Muscle layer of duodenum (tissue), 2 donors: Measurements from ENCODE around the gene MLNR.

Source experiments
- H3K27ac ChIP-seq: one replicate; pipeline ENCODE4 v1.7.0; 2013; ENCODE audit warnings: mild to moderate bottlenecking, low read length
- H3K27me3 ChIP-seq: one replicate; pipeline ENCODE4 v1.7.0; 2013; ENCODE audit warnings: low read depth, mild to moderate bottlenecking, control low read depth, low read length
- H3K36me3 ChIP-seq, 2 donors: one replicate each; pipeline ENCODE4 v1.7.0; 2013; ENCODE audit warnings: low read length in 2 of 2, control low read depth in 1 of 2, mild to moderate bottlenecking in 1 of 2; ENCODE audit not compliant: insufficient read depth in 2 of 2, control insufficient read depth in 1 of 2
- H3K4me1 ChIP-seq, 2 donors: one replicate each; pipeline ENCODE4 v1.7.0; 2013; ENCODE audit warnings: low read length in 2 of 2, mild to moderate bottlenecking in 2 of 2, control low read depth in 1 of 2, moderate library complexity in 1 of 2; ENCODE audit not compliant: insufficient read depth in 2 of 2, control insufficient read depth in 1 of 2
- H3K4me3 ChIP-seq, 2 donors: one replicate each; pipeline ENCODE4 v1.7.0; 2013; ENCODE audit warnings: low read length in 2 of 2, low read depth in 1 of 2, mild to moderate bottlenecking in 1 of 2
- H3K9me3 ChIP-seq, 2 donors: one replicate each; pipeline ENCODE4 v1.7.0; 2013; ENCODE audit warnings: low read length in 2 of 2, control low read depth in 1 of 2, mild to moderate bottlenecking in 1 of 2; ENCODE audit not compliant: control insufficient read depth in 1 of 2
- donor health status: healthy.

The MLNR gene

DNA sequence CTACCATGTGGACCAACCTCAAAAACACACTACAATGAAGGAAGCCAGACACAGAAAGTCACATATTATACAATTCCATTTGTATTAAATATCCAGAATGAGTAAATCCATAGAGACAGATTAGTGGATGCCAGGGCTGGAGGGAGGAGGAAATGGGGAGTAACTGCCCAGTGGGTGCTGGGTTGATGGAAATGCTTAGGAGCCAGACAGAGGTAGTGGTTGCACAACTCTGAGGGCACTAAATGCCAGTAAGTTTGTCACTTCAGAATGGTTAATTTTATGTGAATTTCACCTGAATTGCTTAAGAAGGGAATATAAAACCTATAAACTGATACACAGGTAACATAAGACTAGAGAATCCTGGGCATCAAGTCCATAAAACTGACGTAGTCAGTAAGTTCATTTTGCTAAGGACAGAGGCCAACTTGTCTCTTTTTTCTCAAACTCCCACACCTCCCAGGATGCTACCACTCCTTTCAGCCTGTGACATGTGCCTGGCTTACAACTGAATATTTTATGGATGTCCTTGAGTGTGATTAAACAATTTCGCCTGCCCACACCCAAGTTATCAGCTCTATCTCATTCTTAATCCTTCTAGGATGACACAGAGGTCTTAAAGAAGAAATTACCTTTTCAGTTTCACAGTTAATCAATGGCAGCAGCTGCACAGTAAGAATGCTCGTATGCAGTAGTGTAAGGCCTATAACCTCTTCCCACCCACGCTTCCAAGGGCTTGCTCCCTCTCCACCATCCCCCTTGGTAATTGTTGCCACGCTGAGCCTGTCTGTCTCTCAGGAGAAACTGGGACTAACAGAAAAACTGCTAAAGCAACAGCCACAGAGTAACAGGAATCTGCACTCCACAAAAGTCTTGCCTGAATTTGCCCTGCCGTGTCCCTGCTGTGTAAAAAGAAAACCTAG is 5.9 kb upstream of the MLNR start:
- H3K27me3 ChIP-seq, result peaks cover 10% of the 10 kb centered on the region
- H3K9me3 ChIP-seq, result no peaks in the 10 kb centered on the region
- H3K27ac ChIP-seq, result no peak overlapping the region
- H3K4me3 ChIP-seq, result no peak overlapping the region
- H3K36me3 ChIP-seq, result peaks cover 0 to 7% of the 10 kb centered on the region in 2 donors
- H3K4me1 ChIP-seq, result no peaks in the 10 kb centered on the region

DNA sequence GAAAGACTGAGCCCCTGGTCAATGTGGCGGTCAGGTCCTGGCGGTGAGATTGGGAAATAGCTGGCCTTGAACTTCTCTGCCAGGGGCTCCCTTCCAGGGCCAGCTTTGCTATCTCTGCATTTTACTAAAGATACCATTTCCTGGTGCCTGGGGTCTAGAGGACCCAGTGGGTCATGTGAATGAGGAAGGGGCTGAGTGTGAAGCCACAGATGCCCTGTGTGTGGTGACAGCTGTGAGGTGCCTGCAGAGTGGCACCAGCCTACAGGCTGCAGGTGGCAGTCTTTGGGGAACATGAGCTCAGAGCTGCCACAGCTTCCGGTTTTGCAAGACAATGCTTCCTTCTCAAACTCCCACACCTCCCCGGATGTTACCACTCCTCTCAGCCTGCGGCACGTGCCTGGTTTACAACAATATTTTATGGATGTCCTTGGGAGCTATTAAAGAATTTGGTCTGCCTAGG is 5.2 kb upstream of the MLNR start:
- Histone ChIP-seq H3K9me3 (no peaks in the 10 kb centered on the region), H3K27me3 (peaks cover 15% of the 10 kb centered on the region), H3K36me3 (peaks cover 0 to 7% of the 10 kb centered on the region in 2 donors), H3K27ac (no peak overlapping the region), H3K4me1 (peaks cover 0 to 3% of the 10 kb centered on the region in 2 donors), H3K4me3 (no peak overlapping the region)

DNA sequence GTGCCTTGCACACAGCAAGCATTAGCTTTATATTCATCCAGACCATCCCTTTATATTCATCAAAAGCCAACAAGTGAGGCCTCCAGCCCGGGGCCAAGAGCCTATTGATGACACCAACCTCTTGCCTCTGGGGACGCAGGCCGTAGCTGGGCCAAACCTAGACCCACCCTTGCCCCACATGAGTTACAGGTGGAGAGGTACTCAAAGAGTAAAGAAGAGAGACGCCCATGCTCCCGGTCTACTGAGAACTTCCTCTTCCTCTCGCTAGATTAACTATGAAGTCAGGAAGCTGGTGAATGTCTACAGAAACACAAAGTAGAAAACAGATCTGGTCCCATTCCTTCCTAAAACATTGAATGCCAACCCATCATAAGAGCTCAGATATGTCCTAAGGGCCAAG is 3.8 kb upstream of the MLNR start:
- H3K4me1 ChIP-seq, result peaks cover 0 to 13% of the 10 kb centered on the region in 2 donors
- H3K27ac ChIP-seq, result no peak overlapping the region
- H3K36me3 ChIP-seq, result peaks cover 0 to 7% of the 10 kb centered on the region in 2 donors
- H3K27me3 ChIP-seq, result peaks cover 29% of the 10 kb centered on the region
- H3K4me3 ChIP-seq, result no peak overlapping the region
- H3K9me3 ChIP-seq, result no peaks in the 10 kb centered on the region

DNA sequence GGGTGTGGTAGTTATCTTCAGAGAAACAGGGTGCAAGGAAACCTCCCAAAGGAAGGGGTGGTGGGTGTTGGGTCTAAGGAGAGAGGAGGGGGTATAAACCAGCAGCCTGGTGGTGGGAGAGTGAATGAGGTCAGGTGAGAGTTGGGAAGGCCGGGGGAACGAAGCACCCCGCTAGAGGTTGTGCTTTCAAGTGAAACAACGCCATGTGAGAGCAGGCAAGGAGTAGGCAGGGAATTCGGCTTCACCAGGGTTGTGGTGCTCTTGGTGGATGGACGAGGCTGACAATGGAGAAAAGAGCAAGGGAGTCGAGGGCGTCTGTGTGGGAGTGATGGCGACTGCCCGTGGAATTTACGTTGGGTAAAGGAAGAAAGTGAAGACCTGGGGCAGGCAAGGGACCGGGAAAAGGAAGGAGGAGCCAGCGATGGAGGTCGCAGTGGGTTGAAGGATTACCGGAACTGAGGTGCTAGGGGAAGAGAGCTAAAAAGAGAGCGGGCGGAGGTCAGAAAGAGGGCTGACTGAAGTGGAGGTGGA is 2.1 kb upstream of the MLNR start:
- Histone ChIP-seq H3K27ac (no peak overlapping the region), H3K9me3 (no peaks in the 10 kb centered on the region), H3K4me3 (peak overlapping the region in 1 of 2 donors; percentile 9), H3K4me1 (peaks cover 0 to 15% of the 10 kb centered on the region in 2 donors), H3K27me3 (peaks cover 36% of the 10 kb centered on the region), H3K36me3 (no peaks in the 10 kb centered on the region)

DNA sequence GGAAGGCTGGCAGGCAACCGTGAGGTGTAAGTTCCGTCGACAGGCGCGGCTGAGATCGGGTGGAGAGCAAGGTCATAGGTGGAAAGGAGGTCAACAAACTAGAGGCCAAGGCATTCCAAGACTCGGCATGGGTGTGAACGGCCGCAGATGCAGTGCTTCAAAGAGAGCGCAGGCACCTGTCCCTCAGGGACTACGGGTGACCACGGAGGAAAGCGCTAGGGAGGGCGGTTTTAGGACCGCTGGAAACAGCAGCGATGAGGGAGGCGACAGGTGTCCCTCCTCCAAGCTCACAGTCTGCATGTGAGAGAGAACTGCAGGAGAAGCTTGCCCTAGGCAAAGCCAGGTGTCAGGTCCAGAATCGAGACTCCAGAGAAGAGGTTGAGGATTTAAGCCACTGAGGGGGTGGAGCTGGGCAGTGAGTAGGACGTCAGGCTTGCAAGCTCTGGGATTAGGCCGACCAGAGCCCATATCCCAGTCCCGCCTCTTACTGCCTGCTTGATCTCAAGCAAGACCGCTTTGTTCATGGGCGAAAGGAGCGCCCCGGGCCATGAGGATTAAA is 1.6 kb upstream of the MLNR start:
- Histone ChIP-seq H3K36me3 (no peaks in the 10 kb centered on the region), H3K9me3 (no peaks in the 10 kb centered on the region), H3K4me3 (peak overlapping the region in 1 of 2 donors; percentile 9), H3K27ac (no peak overlapping the region), H3K27me3 (peaks cover 36% of the 10 kb centered on the region), H3K4me1 (peaks cover 0 to 15% of the 10 kb centered on the region in 2 donors)

DNA sequence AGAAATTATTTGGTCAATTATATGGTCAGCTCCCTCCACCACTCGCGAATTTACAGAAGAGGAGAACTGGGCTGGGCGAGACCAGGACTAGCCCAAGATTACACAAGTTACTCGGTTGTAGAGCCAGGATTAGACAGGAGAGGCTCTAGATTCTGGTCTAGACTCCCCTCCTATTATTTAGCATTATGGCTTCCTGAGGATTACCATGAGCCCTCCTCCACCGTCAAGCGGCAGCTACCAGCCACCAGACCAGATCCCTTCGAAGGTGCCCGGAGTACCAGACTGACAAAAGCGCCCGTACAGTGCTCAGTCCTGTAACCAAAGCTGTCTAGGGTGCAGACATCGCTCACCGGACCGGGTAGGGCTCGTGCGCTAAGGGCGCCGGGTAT is 497 bp upstream of the MLNR start:
- Histone ChIP-seq H3K9me3 (no peaks in the 10 kb centered on the region), H3K4me3 (peak overlapping the region; percentile 30 to 52), H3K36me3 (no peaks in the 10 kb centered on the region), H3K27me3 (peaks cover 40% of the 10 kb centered on the region), H3K27ac (no peak overlapping the region), H3K4me1 (peaks cover 0 to 15% of the 10 kb centered on the region in 2 donors)

DNA sequence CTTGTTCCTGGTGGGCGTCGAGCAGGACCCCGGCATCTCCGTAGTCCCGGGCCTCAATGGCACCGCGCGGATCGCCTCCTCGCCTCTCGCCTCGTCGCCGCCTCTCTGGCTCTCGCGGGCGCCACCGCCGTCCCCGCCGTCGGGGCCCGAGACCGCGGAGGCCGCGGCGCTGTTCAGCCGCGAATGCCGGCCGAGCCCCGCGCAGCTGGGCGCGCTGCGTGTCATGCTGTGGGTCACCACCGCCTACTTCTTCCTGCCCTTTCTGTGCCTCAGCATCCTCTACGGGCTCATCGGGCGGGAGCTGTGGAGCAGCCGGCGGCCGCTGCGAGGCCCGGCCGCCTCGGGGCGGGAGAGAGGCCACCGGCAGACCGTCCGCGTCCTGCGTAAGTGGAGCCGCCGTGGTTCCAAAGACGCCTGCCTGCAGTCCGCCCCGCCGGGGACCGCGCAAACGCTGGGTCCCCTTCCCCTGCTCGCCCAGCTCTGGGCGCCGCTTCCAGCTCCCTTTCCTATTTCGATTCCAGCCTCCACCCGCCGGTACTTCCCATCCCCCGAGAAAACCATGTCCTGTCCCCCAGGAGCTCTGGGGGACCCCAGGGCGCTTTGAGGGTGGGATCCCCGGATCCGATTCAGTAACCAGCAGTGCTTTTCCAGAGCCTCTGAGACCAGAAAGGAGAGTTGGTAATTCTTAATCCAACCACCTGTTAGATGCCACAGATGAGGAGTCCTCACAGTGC is 885 bp downstream of the MLNR start:
- Histone ChIP-seq H3K4me1 (peaks cover 0 to 15% of the 10 kb centered on the region in 2 donors), H3K4me3 (peak overlapping the region in 1 of 2 donors; percentile 52)

DNA sequence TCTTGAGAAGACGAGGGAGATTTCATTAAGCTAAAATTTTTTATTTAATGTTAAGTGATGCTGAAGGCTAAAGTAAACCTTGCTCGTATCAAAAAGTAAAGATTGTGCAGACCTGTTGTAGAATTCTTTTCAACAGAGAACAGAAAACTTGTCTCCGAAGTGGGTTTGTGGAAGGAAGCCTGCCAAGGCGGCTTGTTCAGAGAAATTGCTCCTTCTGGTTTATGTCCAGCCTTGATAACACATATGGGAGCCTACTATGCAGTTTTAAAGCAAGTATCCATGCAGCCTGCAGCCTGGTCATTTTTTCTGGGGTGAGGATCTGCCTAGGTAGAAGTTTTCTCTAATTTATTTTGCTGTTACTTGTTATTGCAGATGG is 1.4 kb downstream of the MLNR start:
- H3K9me3 ChIP-seq, result no peaks in the 10 kb centered on the region
- no peak overlapping the region for H3K27ac ChIP-seq
- H3K4me3 ChIP-seq, result peak overlapping the region in 1 of 2 donors; percentile 52
- H3K36me3 ChIP-seq, result no peaks in the 10 kb centered on the region
- peaks cover 40% of the 10 kb centered on the region for H3K27me3 ChIP-seq
- peaks cover 0 to 15% of the 10 kb centered on the region in 2 donors for H3K4me1 ChIP-seq

More for the DNA sequence above, 885 bp downstream of the MLNR start:
- Histone ChIP-seq H3K9me3 (no peaks in the 10 kb centered on the region), H3K36me3 (no peaks in the 10 kb centered on the region), H3K27ac (no peak overlapping the region), H3K27me3 (peaks cover 40% of the 10 kb centered on the region)

DNA sequence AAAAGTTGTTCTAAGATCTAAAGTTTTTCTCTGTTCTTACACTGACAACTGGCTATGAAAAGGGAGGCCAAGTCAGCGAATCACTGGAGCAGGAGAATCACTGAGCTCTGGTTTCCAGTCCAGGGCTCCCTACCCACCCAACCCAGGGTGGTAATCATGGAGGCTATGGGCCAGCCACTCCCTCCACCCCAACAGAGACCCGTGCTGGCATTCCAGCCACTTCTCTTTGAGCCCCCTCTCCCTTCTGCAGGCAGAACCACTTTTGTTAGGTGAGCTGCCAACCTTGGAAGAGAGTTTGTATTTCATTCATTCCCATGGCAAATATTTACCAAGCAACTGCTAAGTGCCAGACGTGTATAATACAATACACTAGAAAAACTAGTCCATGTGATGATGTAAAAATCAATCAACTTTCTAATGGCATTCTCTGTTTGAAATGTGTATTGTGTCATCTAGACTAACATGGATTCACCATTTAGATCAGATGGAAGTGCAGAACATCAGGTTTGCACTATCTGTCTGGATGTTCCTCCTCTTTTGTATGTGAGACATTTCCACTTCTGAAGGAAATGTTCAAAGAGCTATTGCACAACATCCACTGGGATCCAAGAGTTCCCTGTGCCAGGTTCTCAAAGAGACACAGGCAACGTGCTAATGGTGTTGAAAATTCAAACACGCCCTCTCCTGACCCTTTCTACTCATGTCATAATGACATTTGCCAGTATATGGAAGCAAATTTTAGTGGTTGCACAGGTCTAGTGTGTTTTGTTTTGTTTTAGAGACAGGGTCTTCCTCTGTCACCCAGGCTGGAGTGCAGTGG is 5.3 kb downstream of the MLNR start:
- peaks cover 20% of the 10 kb centered on the region for H3K27me3 ChIP-seq
- H3K4me3 ChIP-seq, result no peak overlapping the region
- H3K4me1 ChIP-seq, result peaks cover 0 to 10% of the 10 kb centered on the region in 2 donors
- no peak overlapping the region for H3K27ac ChIP-seq
- H3K36me3 ChIP-seq, result no peaks in the 10 kb centered on the region
- H3K9me3 ChIP-seq, result no peaks in the 10 kb centered on the region

DNA sequence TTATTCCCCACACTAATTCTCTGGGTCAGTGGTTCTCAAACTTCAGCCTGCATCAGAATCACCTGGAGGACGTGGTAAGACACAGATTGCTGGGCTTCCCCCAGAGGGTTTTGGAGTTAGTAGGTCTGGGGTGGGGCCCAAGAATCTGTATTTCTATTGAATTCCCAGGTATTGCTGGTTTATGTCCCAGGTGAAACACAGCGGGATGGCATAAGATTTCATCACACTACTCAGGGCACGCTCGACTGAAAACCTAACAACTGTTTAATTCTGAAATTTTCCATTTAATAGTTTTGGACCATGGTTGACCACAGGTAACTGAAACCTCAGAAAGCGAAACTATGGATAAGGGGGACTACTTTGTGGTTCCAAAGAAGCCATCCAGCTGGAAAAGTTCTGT is 6.5 kb downstream of the MLNR start:
- Histone ChIP-seq H3K36me3 (no peaks in the 10 kb centered on the region), H3K27me3 (peaks cover 9% of the 10 kb centered on the region), H3K4me1 (no peaks in the 10 kb centered on the region), H3K4me3 (no peak overlapping the region), H3K9me3 (no peaks in the 10 kb centered on the region), H3K27ac (no peak overlapping the region)
